Gastrocnemius medialis (tissue), 4 donors: ENCODE results near the gene CLIP4. TPM values are rescaled to one million over a fixed set of nuclear protein-coding genes. Genes with fewer than 3 reads are reported as not detected.

ENCODE experiments used
- ATAC-seq, 2 donors: fragments of 150-250 bp; one replicate each; pipeline ENCODE4 v1.9.1; 2016
- DNase-seq, 2 donors: peaks; one replicate each; pipeline ENCODE4 v3.0.0-alpha.2; 2019
- H3K27ac ChIP-seq, 4 donors: fragments of 200-600 bp; sonication (generic); 1 replicate in 1 of 4; 2 replicates in 3 of 4; pipeline ENCODE4 v1.5.1; 2016 to 2018; ENCODE audit warnings: mild to moderate bottlenecking in 2 of 4, moderate library complexity in 1 of 4
- H3K27me3 ChIP-seq, 3 donors: fragments of 200-600 bp; sonication (generic) in 2 of 3; 1 replicate in 1 of 3; 2 replicates in 2 of 3; pipeline versions ENCODE4 v1.5.1 to v1.6.0; 2016 to 2019; ENCODE audit warnings: mild to moderate bottlenecking in 1 of 3, moderate library complexity in 1 of 3
- H3K36me3 ChIP-seq, 2 donors: fragments of 200-600 bp; sonication (generic) in 1 of 2; one replicate each; pipeline ENCODE4 v1.5.1; 2017 to 2018
- H3K4me1 ChIP-seq, 2 donors: fragments of 200-600 bp; sonication (generic) in 1 of 2; one replicate each; pipeline ENCODE4 v1.5.1; 2016 to 2017; ENCODE audit warnings: mild to moderate bottlenecking in 2 of 2
- H3K4me3 ChIP-seq, 4 donors: fragments of 200-600 bp; sonication (generic) in 3 of 4; 1 replicate in 1 of 4; 2 replicates in 3 of 4; pipeline ENCODE4 v1.5.1; 2016 to 2019; ENCODE audit warnings: mild to moderate bottlenecking in 2 of 4
- H3K9me3 ChIP-seq, 3 donors: fragments of 200-600 bp; sonication (generic) in 2 of 3; 1 replicate in 1 of 3; 2 replicates in 2 of 3; pipeline ENCODE4 v1.5.1; 2016 to 2019
- POLR2A ChIP-seq, 2 donors: fragments of 450-650 bp; IDR thresholded peaks; one replicate each; pipeline ENCODE4 v1.6.1; 2017; ENCODE audit warnings: antibody characterized with exemption in 2 of 2, mild to moderate bottlenecking in 2 of 2, moderate library complexity in 2 of 2
- in situ Hi-C, 4 donors: fragments of 200-750 bp; cut with MboI; loops; one replicate each; pipeline versions ENCODE4 v1.15.0 to v1.8.0; 2017; ENCODE audit warnings: low sequenced_read_pairs in 4 of 4
- intact Hi-C: fragments of 100-400 bp; cut with DNase I; formaldehyde crosslinking; loops from one replicate; pipeline ENCODE4 v1.15.1; 2023; ENCODE audit warnings: low total_unique reads
- total RNA-seq, 4 donors: library from RNA; depleted of rRNA; stranded (reverse); fragments of >200 nt; gene quantifications; one replicate each; pipeline versions ENCODE4 v1.1.0 to v1.2.3, GENCODE V29; 2016
- TF ChIP-seq, protein P1 (sequence below), 5 experiments: fragments of 450-650 bp in 3 of 5; fragments of 200-600 bp in 2 of 5; sonication (generic) in 2 of 5; IDR thresholded peaks in 4 of 5; conservative IDR thresholded peaks in 1 of 5; 1 replicate in 4 of 5; 2 replicates in 1 of 5; pipeline ENCODE4 v1.5.1; 2016 to 2019; ENCODE audit warnings: antibody characterized with exemption in 5 of 5, mild to moderate bottlenecking in 3 of 5, moderate library complexity in 3 of 5

CLIP4 gene
- total RNA-seq, 4 donors from 2014 or later = 200 to 422 (median 265) TPM

- ATAC-seq = no peak
- no peak for DNase-seq
- intact Hi-C loops (no loop called here), in situ Hi-C loops (no loop called here)
- H3K4me1 ChIP-seq = no peaks in the 10 kb centered on the region
- no peaks in the 10 kb centered on the region for H3K9me3 ChIP-seq
- no peaks in the 10 kb centered on the region for H3K36me3 ChIP-seq
- no peaks in the 10 kb centered on the region for H3K27me3 ChIP-seq
- no peak for TF ChIP-seq POLR2A (IDR thresholded peaks at IDR 0.05)
- TF ChIP-seq, protein P1, sequence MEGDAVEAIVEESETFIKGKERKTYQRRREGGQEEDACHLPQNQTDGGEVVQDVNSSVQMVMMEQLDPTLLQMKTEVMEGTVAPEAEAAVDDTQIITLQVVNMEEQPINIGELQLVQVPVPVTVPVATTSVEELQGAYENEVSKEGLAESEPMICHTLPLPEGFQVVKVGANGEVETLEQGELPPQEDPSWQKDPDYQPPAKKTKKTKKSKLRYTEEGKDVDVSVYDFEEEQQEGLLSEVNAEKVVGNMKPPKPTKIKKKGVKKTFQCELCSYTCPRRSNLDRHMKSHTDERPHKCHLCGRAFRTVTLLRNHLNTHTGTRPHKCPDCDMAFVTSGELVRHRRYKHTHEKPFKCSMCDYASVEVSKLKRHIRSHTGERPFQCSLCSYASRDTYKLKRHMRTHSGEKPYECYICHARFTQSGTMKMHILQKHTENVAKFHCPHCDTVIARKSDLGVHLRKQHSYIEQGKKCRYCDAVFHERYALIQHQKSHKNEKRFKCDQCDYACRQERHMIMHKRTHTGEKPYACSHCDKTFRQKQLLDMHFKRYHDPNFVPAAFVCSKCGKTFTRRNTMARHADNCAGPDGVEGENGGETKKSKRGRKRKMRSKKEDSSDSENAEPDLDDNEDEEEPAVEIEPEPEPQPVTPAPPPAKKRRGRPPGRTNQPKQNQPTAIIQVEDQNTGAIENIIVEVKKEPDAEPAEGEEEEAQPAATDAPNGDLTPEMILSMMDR (IDR thresholded peaks at IDR 0.05 in 4 of 5, conservative IDR thresholded peaks at IDR 0.05 in 1 of 5) = no peak
- no peak overlapping the region for H3K27ac ChIP-seq
- H3K4me3 ChIP-seq = no peak overlapping the region
These were observed 17.6 kb upstream of the CLIP4 start for GRCh38 chr2:29097569-29097968.

GRCh38 chr2:29100564-29100963, 14.7 kb upstream of the CLIP4 start:
- Histone ChIP-seq H3K27ac (no peak overlapping the region), H3K27me3 (no peaks in the 10 kb centered on the region), H3K9me3 (no peaks in the 10 kb centered on the region), H3K4me3 (no peak overlapping the region), H3K36me3 (no peaks in the 10 kb centered on the region), H3K4me1 (no peaks in the 10 kb centered on the region)
- DNase-seq (no peak), ATAC-seq (no peak)
- intact Hi-C loops (no loop called here), in situ Hi-C loops (no loop called here)
- TF ChIP-seq POLR2A (IDR thresholded peaks at IDR 0.05) = no peak
- TF ChIP-seq, protein P1 (IDR thresholded peaks at IDR 0.05 in 4 of 5, conservative IDR thresholded peaks at IDR 0.05 in 1 of 5) = no peak

- Histone ChIP-seq H3K4me1 (no peaks in the 10 kb centered on the region), H3K36me3 (no peaks in the 10 kb centered on the region), H3K27me3 (no peaks in the 10 kb centered on the region), H3K27ac (no peak overlapping the region), H3K9me3 (no peaks in the 10 kb centered on the region), H3K4me3 (no peak overlapping the region)
- DNase-seq (no peak), ATAC-seq (no peak)
- intact Hi-C loops (loop anchor here (5.0 kb wide), 1 partner anchor 93 kb away; no protein-coding TSS in a partner anchor), in situ Hi-C loops (no loop called here)
- TF ChIP-seq, protein P1 (IDR thresholded peaks at IDR 0.05 in 4 of 5, conservative IDR thresholded peaks at IDR 0.05 in 1 of 5) = no peak
- no peak for TF ChIP-seq POLR2A (IDR thresholded peaks at IDR 0.05)
These were observed 10.5 kb upstream of the CLIP4 start for GRCh38 chr2:29104688-29105087.

DNA sequence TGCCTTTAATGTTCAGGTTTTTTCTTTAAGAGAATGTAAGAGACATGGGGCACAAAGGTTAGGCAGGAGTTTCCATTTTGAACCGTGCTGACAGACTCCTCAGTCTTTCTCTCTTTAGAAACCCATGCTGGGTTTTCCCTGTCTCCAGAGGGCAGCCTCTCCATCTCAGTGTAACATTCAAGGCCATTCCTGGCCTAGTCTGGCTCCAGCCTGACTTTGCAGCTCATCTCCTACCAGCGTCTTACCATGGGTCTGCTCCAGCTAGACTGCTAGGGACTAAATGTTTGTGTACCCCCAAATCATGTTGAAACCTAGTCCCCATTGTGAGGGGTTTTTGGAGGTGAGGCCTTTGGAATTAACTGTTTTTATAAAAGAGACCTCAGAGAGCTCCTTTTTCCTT, 9.8 kb upstream of the CLIP4 start:
- Histone ChIP-seq H3K9me3 (no peaks in the 10 kb centered on the region), H3K4me1 (no peaks in the 10 kb centered on the region), H3K27me3 (no peaks in the 10 kb centered on the region), H3K36me3 (no peaks in the 10 kb centered on the region), H3K4me3 (no peak overlapping the region), H3K27ac (no peak overlapping the region)
- DNase-seq = no peak
- TF ChIP-seq POLR2A (IDR thresholded peaks at IDR 0.05) = no peak
- TF ChIP-seq, protein P1 (IDR thresholded peaks at IDR 0.05 in 4 of 5, conservative IDR thresholded peaks at IDR 0.05 in 1 of 5) = no peak
- in situ Hi-C loops = no loop called here
- no peak for ATAC-seq
- intact Hi-C loops = loop anchor here (5.0 kb wide), 1 partner anchor 92 kb away; no protein-coding TSS in a partner anchor

GRCh38 chr2:29106256-29106655, 9.0 kb upstream of the CLIP4 start:
- no peaks in the 10 kb centered on the region for H3K27me3 ChIP-seq
- intact Hi-C loops = loop anchor here (5.0 kb wide), 1 partner anchor 91 kb away; no protein-coding TSS in a partner anchor
- H3K36me3 ChIP-seq = no peaks in the 10 kb centered on the region
- ATAC-seq (no peak), DNase-seq (no peak)
- no peak overlapping the region for H3K4me3 ChIP-seq
- in situ Hi-C loops = no loop called here
- H3K4me1 ChIP-seq = peaks cover 0 to 3% of the 10 kb centered on the region in 2 donors
- no peak overlapping the region for H3K27ac ChIP-seq
- TF ChIP-seq, protein P1 (IDR thresholded peaks at IDR 0.05 in 4 of 5, conservative IDR thresholded peaks at IDR 0.05 in 1 of 5) = no peak
- TF ChIP-seq POLR2A (IDR thresholded peaks at IDR 0.05) = no peak
- no peaks in the 10 kb centered on the region for H3K9me3 ChIP-seq
